GM18508 (cell line): ENCODE data around the gene MINDY4.
A peak's percentile ranks its signal among the peaks of the same experiment; 100 is the strongest.

Source experiments
- ATAC-seq: cut with Tn5 transposase; IDR thresholded peaks from one replicate; pipeline ENCODE4 v1.9.1; 2021; ENCODE audit warnings: moderate number of reproducible peaks; ENCODE audit not compliant: insufficient read depth, unreplicated experiment

The MINDY4 gene

DNA sequence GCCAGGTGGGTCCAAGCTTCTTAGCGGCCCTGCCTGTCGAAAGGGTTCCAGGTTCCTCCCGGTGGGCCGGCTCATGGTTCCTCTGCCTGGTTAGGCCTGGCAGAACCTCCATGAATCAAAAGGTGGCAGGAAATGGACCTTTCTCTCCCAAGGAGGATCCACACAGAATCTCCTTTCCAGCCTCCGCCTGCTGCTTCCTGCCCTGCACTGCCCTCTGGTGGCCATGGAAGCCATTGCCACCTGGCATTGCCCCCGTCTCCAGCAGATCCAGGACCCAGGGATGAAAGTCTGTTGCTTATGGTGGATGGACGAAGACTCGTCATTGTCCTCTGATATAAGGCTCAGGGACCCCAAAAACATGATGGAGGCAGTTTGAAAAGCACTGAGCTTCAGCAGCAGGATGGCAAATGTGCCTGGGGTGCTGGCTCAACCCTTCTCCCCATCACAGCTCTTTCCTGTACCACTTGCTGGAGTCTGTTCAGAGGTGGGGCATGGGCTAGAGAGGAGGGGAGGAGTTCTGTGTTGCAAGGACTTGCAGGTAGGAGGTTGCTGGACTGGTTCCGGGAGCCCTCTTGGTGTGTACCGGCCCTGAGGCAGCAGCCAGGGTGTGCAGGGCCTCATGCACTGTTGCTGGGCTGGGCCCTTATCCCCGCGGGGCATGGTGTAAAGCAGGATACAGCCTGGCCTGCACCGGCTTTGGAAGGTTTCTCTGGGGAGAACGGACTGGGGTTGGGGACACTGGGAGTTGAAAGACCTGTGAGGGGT is 30.6 kb upstream of the MINDY4 start:
- ATAC-seq: no peak

- no peak for ATAC-seq
Observed at GRCh38 chr7:30741289-30741688, 29.9 kb upstream of the MINDY4 start.

DNA sequence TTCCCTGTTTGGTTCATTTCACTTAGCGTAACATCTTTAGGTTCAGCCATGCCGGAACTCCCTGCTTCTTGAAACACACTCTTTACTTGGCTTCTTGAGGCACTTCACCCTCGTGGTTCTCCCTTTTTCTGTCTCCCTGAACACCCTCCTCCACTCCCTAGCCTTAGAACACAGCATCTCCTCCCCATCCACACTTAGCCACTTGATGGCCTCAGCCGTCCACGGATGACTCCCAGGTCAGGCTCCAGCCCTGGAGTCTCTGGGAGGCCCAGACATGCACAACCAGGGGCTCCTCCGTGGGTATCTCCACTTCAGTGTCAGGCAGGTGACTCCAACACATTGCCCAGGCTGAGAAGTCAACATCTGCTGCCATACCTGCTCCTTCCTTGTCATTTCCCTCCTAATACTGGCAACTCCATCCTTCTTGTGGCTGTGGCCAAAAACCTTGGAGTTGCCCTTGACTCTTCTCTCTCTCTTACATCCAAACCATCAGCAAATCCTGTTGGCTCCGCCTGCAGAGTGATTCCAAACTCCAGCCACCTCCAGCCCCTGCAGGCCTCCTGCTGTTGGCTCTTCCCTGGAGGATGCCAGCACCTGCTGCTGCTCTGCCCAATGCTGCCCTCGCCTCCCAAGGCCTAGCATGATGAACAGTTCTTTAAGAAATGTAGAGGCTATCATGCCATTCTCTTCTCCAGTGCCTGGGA is 27.7 kb upstream of the MINDY4 start:
- no peak for ATAC-seq

- no peak for ATAC-seq
Observed at GRCh38 chr7:30744075-30744417, 27.2 kb upstream of the MINDY4 start.

- ATAC-seq: no peak
Observed at GRCh38 chr7:30745261-30745941, 25.8 kb upstream of the MINDY4 start.

- no peak for ATAC-seq
Observed at GRCh38 chr7:30750010-30750409, 21.2 kb upstream of the MINDY4 start.

DNA sequence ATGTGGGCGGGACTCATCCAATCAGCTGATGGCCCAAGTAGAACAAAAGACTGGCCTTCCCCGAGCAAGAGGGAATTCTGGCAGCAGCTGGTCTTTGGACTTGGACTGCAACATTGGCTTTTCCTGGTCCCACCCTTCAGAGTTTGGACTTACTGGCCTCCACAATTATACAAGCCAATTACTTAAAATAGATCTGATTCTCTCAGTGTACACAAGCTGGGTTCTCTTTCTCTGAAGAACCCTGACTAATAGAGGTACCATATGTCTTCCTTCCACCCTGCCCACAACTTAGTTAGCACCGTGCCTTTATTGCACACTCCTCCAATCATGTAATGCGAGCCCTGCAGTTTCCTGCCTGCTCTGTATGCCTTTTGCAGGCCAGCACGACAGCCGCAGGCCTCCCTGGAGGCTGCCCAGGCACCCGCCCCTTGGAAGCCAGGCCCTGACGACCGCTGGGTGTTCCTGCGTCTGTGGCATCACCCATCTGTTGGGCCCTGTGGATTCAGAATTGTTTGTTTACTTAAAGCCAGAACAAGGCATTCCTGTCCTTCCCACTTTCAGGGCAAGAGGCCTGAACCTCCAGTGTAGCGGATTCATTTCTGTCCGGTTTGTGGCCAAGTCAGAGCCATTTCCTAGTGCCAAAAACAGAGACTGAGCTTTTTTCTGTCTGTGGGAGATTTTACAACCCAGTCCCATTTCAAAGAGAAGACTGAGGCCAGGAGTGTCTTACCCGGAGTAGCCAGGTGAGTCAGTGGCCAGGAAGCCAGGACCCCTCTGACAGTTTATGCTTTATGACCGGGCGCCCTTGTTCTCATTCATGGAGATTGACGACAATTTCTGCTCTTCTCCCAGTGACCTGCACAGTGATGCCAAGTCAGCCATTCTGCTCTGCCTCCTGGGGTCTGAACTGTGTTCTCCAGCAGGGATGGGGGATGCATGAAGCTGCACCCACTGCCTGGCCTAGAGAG is 20.2 kb upstream of the MINDY4 start:
- no peak for ATAC-seq

GRCh38 chr7:30751696-30752273 is 19.4 kb upstream of the MINDY4 start, which contains the start of gene INMT:
Gene INMT, plus strand, starts transcription at chr7:30752135. Its CDS starts 16 bp downstream, at chr7:30752151.
- ATAC-seq: no peak

- no peak for ATAC-seq
Observed at GRCh38 chr7:30752484-30752883, 18.7 kb upstream of the MINDY4 start.

DNA sequence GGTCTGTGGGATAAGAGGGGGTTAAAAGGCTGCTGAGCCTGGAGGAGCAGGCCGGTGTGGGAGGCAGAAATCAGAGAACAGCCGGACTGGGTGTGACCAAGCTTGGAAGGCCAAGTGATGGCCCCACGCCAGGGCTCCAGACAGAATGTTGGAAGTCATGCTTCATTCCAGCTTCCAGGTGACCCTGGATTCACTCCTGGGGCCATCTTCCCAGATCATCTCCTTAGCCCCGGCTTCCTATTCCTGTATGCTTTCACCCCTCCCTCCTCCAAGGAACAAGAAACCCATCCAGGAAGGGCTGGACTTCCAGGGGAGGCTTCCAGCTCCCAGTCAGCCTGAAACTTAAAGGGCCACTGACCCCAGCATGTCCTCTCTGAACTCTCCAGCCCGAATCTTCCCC is 18.2 kb upstream of the MINDY4 start:
- no peak for ATAC-seq

DNA sequence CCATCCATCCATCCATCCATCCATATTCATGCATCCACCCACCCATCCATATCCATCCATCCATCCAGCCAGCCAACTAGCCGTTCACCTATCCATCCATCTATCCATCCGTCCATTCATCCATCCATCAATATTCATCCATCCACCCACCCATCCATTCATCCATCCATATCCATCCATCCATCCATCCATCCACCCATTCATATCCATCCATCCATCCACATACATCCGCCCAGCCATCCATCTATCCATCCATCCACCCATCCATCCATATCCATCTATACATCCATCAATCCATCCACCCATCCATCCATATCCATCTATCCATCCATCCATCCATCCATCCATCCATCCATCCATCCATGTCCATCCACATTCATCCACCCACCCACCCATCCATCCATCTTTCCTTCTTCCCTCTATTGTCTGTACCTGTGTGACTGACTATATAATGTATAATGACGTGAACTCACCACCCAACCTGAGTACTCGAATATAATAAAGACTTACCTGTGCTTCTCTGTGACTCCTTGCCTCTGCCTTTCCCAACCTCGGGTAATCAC is 16.8 kb upstream of the MINDY4 start:
- no peak for ATAC-seq

GRCh38 chr7:30755384-30756154 is 15.6 kb upstream of the MINDY4 start:
- ATAC-seq: no peak

DNA sequence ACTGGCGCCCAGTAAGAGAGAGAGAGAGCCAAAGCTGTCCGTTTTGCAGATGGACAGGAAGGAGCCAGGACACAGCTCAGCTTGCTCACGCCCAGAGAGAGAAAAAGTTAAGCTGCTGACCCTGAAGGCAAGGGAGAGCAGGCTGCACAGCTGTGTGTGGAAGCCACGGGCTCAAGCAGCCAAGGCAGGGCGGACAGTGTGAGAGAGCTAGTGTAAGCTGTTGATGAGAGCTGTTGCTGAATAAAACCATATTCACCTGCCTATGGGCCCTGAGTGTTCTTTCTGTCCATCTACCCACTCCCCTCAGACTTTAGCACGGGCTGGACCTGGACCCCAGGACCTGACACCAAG is 13.9 kb upstream of the MINDY4 start:
- ATAC-seq: no peak

GRCh38 chr7:30760514-30761213 is 10.6 kb upstream of the MINDY4 start:
- ATAC-seq: no peak

GRCh38 chr7:30761214-30762156 is 9.7 kb upstream of the MINDY4 start:
- ATAC-seq: no peak

GRCh38 chr7:30764030-30764975 is 6.9 kb upstream of the MINDY4 start:
- peak; percentile 79 for ATAC-seq
